HepG2 (cell line): ENCODE results near the gene LEAP2. TPM values are rescaled to one million over a fixed set of nuclear protein-coding genes. Genes with fewer than 3 reads are reported as not detected.
A peak's percentile ranks its signal among the peaks of the same experiment; 100 is the strongest.

Experiments
- CERS6 ChIP-seq: sonication (generic); formaldehyde crosslinking; IDR thresholded peaks from 2 replicates; pipeline ENCODE4 v1.5.0; 2020; ENCODE audit warnings: missing genetic modification reagents
- MATR3 ChIP-seq: sonication (generic); formaldehyde crosslinking; IDR thresholded peaks from 2 replicates; pipeline ENCODE4 v1.4.0; 2020; ENCODE audit warnings: missing genetic modification reagents
- MBD4 ChIP-seq: IDR thresholded peaks from 2 replicates; pipeline ENCODE4 v1.6.1; 2012; ENCODE audit warnings: low read length, inconsistent platforms, borderline replicate concordance
- NFYC ChIP-seq: IDR thresholded peaks from 2 replicates; pipeline ENCODE4 v1.6.1; 2016; ENCODE audit warnings: missing genetic modification reagents, missing compliant biosample characterization
- RARA ChIP-seq: IDR thresholded peaks from 2 replicates; pipeline ENCODE4 v1.6.1; 2016; ENCODE audit warnings: missing genetic modification reagents, missing compliant biosample characterization
- STAT6 ChIP-seq: sonication (generic); formaldehyde crosslinking; IDR thresholded peaks from 2 replicates; pipeline ENCODE4 v1.4.0; 2020; ENCODE audit warnings: missing genetic modification reagents, mild to moderate bottlenecking, borderline replicate concordance
- ZNF441 ChIP-seq: sonication (generic); formaldehyde crosslinking; IDR thresholded peaks from 2 replicates; pipeline ENCODE4 v1.7.0; 2021; ENCODE audit warnings: missing genetic modification reagents, borderline replicate concordance
- ZNF546 ChIP-seq: sonication (generic); formaldehyde crosslinking; conservative IDR thresholded peaks from 2 replicates; pipeline ENCODE4 v1.8.1; 2023; ENCODE audit warnings: mild to moderate bottlenecking, missing genetic modification reagents
- ZNF607 ChIP-seq: sonication (generic); formaldehyde crosslinking; IDR thresholded peaks from 2 replicates; pipeline ENCODE4 v1.5.1; 2020; ENCODE audit warnings: missing genetic modification reagents, mild to moderate bottlenecking, borderline replicate concordance
- ZNF646 ChIP-seq: sonication (generic); formaldehyde crosslinking; IDR thresholded peaks from 2 replicates; pipeline ENCODE4 v1.9.0; 2021; ENCODE audit warnings: mild to moderate bottlenecking, missing genetic modification reagents
- ZNF782 ChIP-seq: sonication (generic); formaldehyde crosslinking; IDR thresholded peaks from 2 replicates; pipeline ENCODE4 v1.4.0; 2020; ENCODE audit warnings: missing genetic modification reagents, mild to moderate bottlenecking, borderline replicate concordance
- polyA plus RNA-seq, 8 experiments: library from polyadenylated mRNA; depleted of rRNA in 3 of 8; stranded (reverse) in 7 of 8; unstranded in 1 of 8; fragments of >200 nt; fragmentation: Illumina TruSeq in 4 of 8; extraction: Trizol in 4 of 8; gene quantifications; 2 replicates each; pipeline versions ENCODE4 v1.2.1 to v1.2.3, GENCODE V29; 2011 to 2016; ENCODE audit warnings: low read depth in 4 of 8, missing spikeins in 1 of 8, mixed read lengths in 1 of 8; ENCODE audit not compliant: insufficient read depth in 1 of 8
- total RNA-seq, 5 experiments: library from RNA; depleted of rRNA; stranded (reverse); fragments of >200 nt; fragmentation: Illumina TruSeq; extraction: Trizol; gene quantifications; 2 replicates each; pipeline ENCODE4 v1.2.3, GENCODE V29; 2016; ENCODE audit warnings: low read depth in 1 of 5
- TF ChIP-seq, protein P1 (sequence below): IDR thresholded peaks from 2 replicates; pipeline ENCODE4 v1.6.1; 2016; ENCODE audit warnings: low read depth, missing genetic modification reagents, missing compliant biosample characterization

Gene LEAP2
- total and polyA plus RNA-seq, 2 of the 13 experiments (the other 11 are each of a cell fraction or from before 2014, with no cell fraction given), result 23.9 to 51.9 TPM

DNA sequence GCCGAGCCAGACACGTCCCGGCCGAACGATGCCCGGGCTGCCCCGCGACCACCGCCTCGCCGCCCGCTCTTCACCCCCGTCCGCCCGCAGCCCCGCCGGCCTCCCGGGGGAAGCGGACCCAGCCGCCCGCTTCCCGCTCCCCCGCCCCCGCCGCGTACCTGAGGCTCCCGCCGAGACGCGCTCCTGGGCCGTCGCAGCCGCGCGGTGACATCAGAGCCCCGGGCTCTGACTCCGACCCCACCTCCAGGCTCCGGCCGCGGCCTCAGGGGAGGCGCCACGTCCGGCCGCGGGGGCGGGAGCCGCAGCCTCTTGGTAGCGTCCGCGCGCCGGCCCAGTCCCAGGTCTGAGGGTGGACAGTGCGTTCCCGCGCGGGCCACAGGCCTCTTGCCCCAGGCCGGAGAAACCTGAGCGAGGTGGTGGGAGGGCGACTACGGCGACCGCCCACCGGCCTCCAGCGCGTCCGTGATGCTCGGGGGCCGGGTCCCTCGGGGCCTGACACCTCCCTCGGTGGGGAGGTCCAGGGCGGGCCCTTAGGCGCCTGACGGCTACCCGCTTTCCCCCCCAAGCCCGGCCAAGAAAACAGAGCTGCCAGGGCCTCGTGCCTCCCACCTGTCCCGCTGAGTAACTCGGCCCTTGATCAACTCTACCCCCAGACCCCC, 42.9 kb upstream of the LEAP2 start, which contains the start of gene SHROOM1 (continued):
- TF ChIP-seq STAT6 (CRISPR knock-in tag), result no peak
- TF ChIP-seq NFYC (CRISPR knock-in tag), result no peak
- TF ChIP-seq MATR3 (CRISPR knock-in tag), result no peak
- TF ChIP-seq CERS6 (CRISPR knock-in tag), result no peak
- no peak for TF ChIP-seq ZNF646 (CRISPR knock-in tag)
- TF ChIP-seq, protein P1, sequence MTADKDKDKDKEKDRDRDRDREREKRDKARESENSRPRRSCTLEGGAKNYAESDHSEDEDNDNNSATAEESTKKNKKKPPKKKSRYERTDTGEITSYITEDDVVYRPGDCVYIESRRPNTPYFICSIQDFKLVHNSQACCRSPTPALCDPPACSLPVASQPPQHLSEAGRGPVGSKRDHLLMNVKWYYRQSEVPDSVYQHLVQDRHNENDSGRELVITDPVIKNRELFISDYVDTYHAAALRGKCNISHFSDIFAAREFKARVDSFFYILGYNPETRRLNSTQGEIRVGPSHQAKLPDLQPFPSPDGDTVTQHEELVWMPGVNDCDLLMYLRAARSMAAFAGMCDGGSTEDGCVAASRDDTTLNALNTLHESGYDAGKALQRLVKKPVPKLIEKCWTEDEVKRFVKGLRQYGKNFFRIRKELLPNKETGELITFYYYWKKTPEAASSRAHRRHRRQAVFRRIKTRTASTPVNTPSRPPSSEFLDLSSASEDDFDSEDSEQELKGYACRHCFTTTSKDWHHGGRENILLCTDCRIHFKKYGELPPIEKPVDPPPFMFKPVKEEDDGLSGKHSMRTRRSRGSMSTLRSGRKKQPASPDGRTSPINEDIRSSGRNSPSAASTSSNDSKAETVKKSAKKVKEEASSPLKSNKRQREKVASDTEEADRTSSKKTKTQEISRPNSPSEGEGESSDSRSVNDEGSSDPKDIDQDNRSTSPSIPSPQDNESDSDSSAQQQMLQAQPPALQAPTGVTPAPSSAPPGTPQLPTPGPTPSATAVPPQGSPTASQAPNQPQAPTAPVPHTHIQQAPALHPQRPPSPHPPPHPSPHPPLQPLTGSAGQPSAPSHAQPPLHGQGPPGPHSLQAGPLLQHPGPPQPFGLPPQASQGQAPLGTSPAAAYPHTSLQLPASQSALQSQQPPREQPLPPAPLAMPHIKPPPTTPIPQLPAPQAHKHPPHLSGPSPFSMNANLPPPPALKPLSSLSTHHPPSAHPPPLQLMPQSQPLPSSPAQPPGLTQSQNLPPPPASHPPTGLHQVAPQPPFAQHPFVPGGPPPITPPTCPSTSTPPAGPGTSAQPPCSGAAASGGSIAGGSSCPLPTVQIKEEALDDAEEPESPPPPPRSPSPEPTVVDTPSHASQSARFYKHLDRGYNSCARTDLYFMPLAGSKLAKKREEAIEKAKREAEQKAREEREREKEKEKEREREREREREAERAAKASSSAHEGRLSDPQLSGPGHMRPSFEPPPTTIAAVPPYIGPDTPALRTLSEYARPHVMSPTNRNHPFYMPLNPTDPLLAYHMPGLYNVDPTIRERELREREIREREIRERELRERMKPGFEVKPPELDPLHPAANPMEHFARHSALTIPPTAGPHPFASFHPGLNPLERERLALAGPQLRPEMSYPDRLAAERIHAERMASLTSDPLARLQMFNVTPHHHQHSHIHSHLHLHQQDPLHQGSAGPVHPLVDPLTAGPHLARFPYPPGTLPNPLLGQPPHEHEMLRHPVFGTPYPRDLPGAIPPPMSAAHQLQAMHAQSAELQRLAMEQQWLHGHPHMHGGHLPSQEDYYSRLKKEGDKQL (CRISPR knock-in tag), result no peak
- peak; percentile 58; the same call in 1 of the 2 replicates for TF ChIP-seq ZNF546 (CRISPR knock-in tag)
- TF ChIP-seq RARA (CRISPR knock-in tag), result peak; percentile 52
- no peak for TF ChIP-seq MBD4
- TF ChIP-seq ZNF441 (CRISPR knock-in tag), result peak; percentile 68; the same call in 1 of the 2 replicates
- peak; percentile 49; the same call in 1 of the 2 replicates for TF ChIP-seq ZNF607 (CRISPR knock-in tag)
- TF ChIP-seq ZNF782 (CRISPR knock-in tag), result no peak
